HepG2 (cell line): ENCODE results near the gene SF3B6. TPM values are rescaled to one million over a fixed set of nuclear protein-coding genes. Genes with fewer than 3 reads are reported as not detected.

Source experiments
- CCAR2 ChIP-seq: fragments of 200-400 bp; formaldehyde crosslinking; optimal IDR thresholded peaks from 2 replicates; pipeline ENCODE3; 2018; ENCODE audit warnings: low read depth, mild to moderate bottlenecking, low read length, moderate library complexity
- CHD2 ChIP-seq: IDR thresholded peaks from 2 replicates; pipeline ENCODE4 v1.6.1; 2011; ENCODE audit warnings: low read depth, low read length, improper control_type of control experiment
- EHMT2 ChIP-seq: fragments of 200-600 bp; sonication (generic); IDR thresholded peaks from 2 replicates; pipeline ENCODE4 v1.7.0; 2017; ENCODE audit warnings: antibody characterized with exemption, low read depth, low read length, borderline replicate concordance
- IKZF4 ChIP-seq: sonication (generic); formaldehyde crosslinking; IDR thresholded peaks from 2 replicates; pipeline ENCODE4 v1.5.1; 2020; ENCODE audit warnings: borderline replicate concordance, mild to moderate bottlenecking, low read depth, missing genetic modification reagents; ENCODE audit errors: not compliant biosample characterization
- JUND ChIP-seq: sonication (generic); formaldehyde crosslinking; IDR thresholded peaks from 2 replicates; pipeline ENCODE4 v1.8.0; 2022; ENCODE audit warnings: mild to moderate bottlenecking, missing genetic modification reagents
- NFATC3 ChIP-seq: sonication (generic); formaldehyde crosslinking; IDR thresholded peaks from 2 replicates; pipeline ENCODE4 v1.5.1; 2020; ENCODE audit warnings: mild to moderate bottlenecking, missing genetic modification reagents
- SP4 ChIP-seq: sonication (generic); formaldehyde crosslinking; IDR thresholded peaks from 2 replicates; pipeline ENCODE4 v1.8.1; 2023; ENCODE audit warnings: mild to moderate bottlenecking, missing genetic modification reagents
- TP53 ChIP-seq: sonication (generic); formaldehyde crosslinking; conservative IDR thresholded peaks from 2 replicates; pipeline ENCODE4 v1.4.0; 2020; ENCODE audit warnings: missing genetic modification reagents
- U2AF2 ChIP-seq: fragments of 200-400 bp; formaldehyde crosslinking; IDR thresholded peaks from 2 replicates; pipeline ENCODE4 v1.6.1; 2017; ENCODE audit warnings: low read depth, mild to moderate bottlenecking, low read length
- ZBTB3 ChIP-seq: sonication (generic); formaldehyde crosslinking; IDR thresholded peaks from 2 replicates; pipeline ENCODE4 v1.4.0; 2020; ENCODE audit warnings: low read depth, mild to moderate bottlenecking, moderate library complexity, missing genetic modification reagents, borderline replicate concordance
- ZNF260 ChIP-seq: sonication (generic); formaldehyde crosslinking; IDR thresholded peaks from 2 replicates; pipeline ENCODE4 v1.4.0; 2020; ENCODE audit warnings: missing genetic modification reagents, low read depth, mild to moderate bottlenecking, borderline replicate concordance
- ZNF501 ChIP-seq: sonication (generic); formaldehyde crosslinking; IDR thresholded peaks from 2 replicates; pipeline ENCODE4 v1.5.1; 2020; ENCODE audit warnings: mild to moderate bottlenecking, moderate library complexity, missing genetic modification reagents
- ZNF7 ChIP-seq: IDR thresholded peaks from 2 replicates; pipeline ENCODE4 v1.6.1; 2016; ENCODE audit warnings: missing biosample characterization, missing genetic modification reagents
- ZNF790 ChIP-seq: sonication (generic); formaldehyde crosslinking; IDR thresholded peaks from 2 replicates; pipeline ENCODE4 v1.8.0; 2022; ENCODE audit warnings: missing genetic modification reagents, mild to moderate bottlenecking, borderline replicate concordance
- ZNF816 ChIP-seq: sonication (generic); formaldehyde crosslinking; IDR thresholded peaks from 2 replicates; pipeline ENCODE4 v1.8.0; 2022; ENCODE audit warnings: missing genetic modification reagents, mild to moderate bottlenecking, borderline replicate concordance
- polyA plus RNA-seq, 8 experiments: library from polyadenylated mRNA; depleted of rRNA in 3 of 8; stranded (reverse) in 7 of 8; unstranded in 1 of 8; fragments of >200 nt; fragmentation: Illumina TruSeq in 4 of 8; extraction: Trizol in 4 of 8; gene quantifications; 2 replicates each; pipeline versions ENCODE4 v1.2.1 to v1.2.3, GENCODE V29; 2011 to 2016; ENCODE audit warnings: low read depth in 4 of 8, missing spikeins in 1 of 8, mixed read lengths in 1 of 8; ENCODE audit not compliant: insufficient read depth in 1 of 8
- total RNA-seq, 5 experiments: library from RNA; depleted of rRNA; stranded (reverse); fragments of >200 nt; fragmentation: Illumina TruSeq; extraction: Trizol; gene quantifications; 2 replicates each; pipeline ENCODE4 v1.2.3, GENCODE V29; 2016; ENCODE audit warnings: low read depth in 1 of 5
- TF ChIP-seq, protein P1 (sequence below): sonication (generic); formaldehyde crosslinking; conservative IDR thresholded peaks from 2 replicates; pipeline ENCODE4 v1.4.0; 2020; ENCODE audit warnings: missing genetic modification reagents
- TF ChIP-seq, protein P2 (sequence below): sonication (generic); formaldehyde crosslinking; IDR thresholded peaks from 2 replicates; pipeline ENCODE4 v1.4.0; 2020; ENCODE audit warnings: mild to moderate bottlenecking, missing genetic modification reagents, borderline replicate concordance
- TF ChIP-seq, protein P3 (sequence below): sonication (generic); formaldehyde crosslinking; IDR thresholded peaks from 2 replicates; pipeline ENCODE4 v1.4.0; 2020; ENCODE audit warnings: missing genetic modification reagents, mild to moderate bottlenecking, borderline replicate concordance
- TF ChIP-seq, protein P4 (sequence below): sonication (generic); formaldehyde crosslinking; IDR thresholded peaks from 2 replicates; pipeline ENCODE4 v1.5.1; 2020; ENCODE audit warnings: missing genetic modification reagents, mild to moderate bottlenecking, borderline replicate concordance

Gene SF3B6
- total and polyA plus RNA-seq, 2 of the 13 experiments (the other 11 are each of a cell fraction or from before 2014, with no cell fraction given), result 177 to 182 TPM

DNA sequence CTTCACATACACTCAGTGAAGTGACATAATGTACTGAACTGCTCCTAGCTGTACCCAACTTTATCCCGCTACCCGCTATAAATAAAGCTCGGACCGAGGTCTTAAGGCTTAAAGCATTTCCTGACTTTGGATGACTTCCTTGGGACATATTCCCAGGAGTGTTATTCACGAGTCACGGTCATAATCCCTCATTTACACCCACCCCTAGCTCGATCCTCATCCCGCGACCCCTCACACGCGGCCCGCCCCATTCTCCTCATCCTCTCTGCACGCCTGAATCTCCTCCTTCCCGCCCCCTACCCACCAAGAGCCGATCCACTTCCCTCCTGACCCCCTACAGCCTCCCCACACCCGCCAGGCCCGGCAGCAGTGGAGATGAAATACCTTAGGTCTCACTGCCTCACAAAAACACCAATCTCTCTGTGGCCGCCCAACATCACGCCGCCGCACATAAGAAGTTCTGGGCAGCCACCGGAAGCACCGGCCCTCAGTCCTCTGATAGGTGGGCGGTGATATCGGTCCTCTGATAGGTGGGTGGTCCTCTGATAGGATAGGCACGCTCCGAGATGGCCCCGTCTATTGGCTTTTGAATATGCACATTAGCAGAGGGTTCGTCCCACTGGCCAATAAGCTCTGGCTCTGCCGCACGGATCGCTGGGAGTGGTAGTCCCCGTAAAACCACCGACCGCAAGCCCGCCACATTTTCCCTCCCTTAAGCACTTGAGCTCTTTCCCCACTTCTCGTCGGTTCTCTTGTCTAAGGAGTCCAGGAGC lies 29.0 kb downstream of the SF3B6 start, which contains the start of gene WDCP (continued):
- TF ChIP-seq, protein P1, sequence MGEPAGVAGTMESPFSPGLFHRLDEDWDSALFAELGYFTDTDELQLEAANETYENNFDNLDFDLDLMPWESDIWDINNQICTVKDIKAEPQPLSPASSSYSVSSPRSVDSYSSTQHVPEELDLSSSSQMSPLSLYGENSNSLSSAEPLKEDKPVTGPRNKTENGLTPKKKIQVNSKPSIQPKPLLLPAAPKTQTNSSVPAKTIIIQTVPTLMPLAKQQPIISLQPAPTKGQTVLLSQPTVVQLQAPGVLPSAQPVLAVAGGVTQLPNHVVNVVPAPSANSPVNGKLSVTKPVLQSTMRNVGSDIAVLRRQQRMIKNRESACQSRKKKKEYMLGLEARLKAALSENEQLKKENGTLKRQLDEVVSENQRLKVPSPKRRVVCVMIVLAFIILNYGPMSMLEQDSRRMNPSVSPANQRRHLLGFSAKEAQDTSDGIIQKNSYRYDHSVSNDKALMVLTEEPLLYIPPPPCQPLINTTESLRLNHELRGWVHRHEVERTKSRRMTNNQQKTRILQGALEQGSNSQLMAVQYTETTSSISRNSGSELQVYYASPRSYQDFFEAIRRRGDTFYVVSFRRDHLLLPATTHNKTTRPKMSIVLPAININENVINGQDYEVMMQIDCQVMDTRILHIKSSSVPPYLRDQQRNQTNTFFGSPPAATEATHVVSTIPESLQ, result peak; percentile 73; the same call in 1 of the 2 replicates
- TF ChIP-seq, protein P2, sequence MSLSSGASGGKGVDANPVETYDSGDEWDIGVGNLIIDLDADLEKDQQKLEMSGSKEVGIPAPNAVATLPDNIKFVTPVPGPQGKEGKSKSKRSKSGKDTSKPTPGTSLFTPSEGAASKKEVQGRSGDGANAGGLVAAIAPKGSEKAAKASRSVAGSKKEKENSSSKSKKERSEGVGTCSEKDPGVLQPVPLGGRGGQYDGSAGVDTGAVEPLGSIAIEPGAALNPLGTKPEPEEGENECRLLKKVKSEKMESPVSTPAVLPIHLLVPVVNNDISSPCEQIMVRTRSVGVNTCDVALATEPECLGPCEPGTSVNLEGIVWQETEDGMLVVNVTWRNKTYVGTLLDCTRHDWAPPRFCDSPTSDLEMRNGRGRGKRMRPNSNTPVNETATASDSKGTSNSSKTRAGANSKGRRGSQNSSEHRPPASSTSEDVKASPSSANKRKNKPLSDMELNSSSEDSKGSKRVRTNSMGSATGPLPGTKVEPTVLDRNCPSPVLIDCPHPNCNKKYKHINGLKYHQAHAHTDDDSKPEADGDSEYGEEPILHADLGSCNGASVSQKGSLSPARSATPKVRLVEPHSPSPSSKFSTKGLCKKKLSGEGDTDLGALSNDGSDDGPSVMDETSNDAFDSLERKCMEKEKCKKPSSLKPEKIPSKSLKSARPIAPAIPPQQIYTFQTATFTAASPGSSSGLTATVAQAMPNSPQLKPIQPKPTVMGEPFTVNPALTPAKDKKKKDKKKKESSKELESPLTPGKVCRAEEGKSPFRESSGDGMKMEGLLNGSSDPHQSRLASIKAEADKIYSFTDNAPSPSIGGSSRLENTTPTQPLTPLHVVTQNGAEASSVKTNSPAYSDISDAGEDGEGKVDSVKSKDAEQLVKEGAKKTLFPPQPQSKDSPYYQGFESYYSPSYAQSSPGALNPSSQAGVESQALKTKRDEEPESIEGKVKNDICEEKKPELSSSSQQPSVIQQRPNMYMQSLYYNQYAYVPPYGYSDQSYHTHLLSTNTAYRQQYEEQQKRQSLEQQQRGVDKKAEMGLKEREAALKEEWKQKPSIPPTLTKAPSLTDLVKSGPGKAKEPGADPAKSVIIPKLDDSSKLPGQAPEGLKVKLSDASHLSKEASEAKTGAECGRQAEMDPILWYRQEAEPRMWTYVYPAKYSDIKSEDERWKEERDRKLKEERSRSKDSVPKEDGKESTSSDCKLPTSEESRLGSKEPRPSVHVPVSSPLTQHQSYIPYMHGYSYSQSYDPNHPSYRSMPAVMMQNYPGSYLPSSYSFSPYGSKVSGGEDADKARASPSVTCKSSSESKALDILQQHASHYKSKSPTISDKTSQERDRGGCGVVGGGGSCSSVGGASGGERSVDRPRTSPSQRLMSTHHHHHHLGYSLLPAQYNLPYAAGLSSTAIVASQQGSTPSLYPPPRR (CRISPR knock-in tag), result no peak
- TF ChIP-seq, protein P3, sequence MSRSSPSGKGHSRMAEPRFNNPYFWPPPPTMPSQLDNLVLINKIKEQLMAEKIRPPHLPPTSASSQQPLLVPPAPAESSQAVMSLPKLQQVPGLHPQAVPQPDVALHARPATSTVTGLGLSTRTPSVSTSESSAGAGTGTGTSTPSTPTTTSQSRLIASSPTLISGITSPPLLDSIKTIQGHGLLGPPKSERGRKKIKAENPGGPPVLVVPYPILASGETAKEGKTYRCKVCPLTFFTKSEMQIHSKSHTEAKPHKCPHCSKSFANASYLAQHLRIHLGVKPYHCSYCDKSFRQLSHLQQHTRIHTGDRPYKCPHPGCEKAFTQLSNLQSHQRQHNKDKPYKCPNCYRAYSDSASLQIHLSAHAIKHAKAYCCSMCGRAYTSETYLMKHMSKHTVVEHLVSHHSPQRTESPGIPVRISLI (CRISPR knock-in tag), result no peak
- no peak for TF ChIP-seq ZBTB3
- TF ChIP-seq ZNF816 (CRISPR knock-in tag), result no peak
- no peak for TF ChIP-seq U2AF2
- no peak for TF ChIP-seq ZNF7 (CRISPR knock-in tag)
- peak; percentile 93 for TF ChIP-seq SP4
- TF ChIP-seq IKZF4 (CRISPR knock-in tag), result peak; percentile 4
- 0 out of 2 replicates have a peak, but pooled peaks have one; percentile 20 for TF ChIP-seq TP53
- TF ChIP-seq JUND (CRISPR knock-in tag), result no peak
- 0 out of 2 replicates have a peak, but pooled peaks have one; percentile 14 for TF ChIP-seq NFATC3 (CRISPR knock-in tag)
- no peak for TF ChIP-seq ZNF260 (CRISPR knock-in tag)
- TF ChIP-seq EHMT2, result no peak
- no peak for TF ChIP-seq CCAR2
- no peak for TF ChIP-seq ZNF501 (CRISPR knock-in tag)
- peak; percentile 63 for TF ChIP-seq CHD2
- TF ChIP-seq, protein P4, sequence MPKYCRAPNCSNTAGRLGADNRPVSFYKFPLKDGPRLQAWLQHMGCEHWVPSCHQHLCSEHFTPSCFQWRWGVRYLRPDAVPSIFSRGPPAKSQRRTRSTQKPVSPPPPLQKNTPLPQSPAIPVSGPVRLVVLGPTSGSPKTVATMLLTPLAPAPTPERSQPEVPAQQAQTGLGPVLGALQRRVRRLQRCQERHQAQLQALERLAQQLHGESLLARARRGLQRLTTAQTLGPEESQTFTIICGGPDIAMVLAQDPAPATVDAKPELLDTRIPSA (CRISPR knock-in tag), result no peak
- TF ChIP-seq ZNF790 (CRISPR knock-in tag), result 0 out of 2 replicates have a peak, but pooled peaks have one; percentile 57
